ENCODE data around the gene CDH18.
A peak's percentile ranks its signal among the peaks of the same experiment; 100 is the strongest.

Gene CDH18

GRCh38 chr5:19987612-19988361 lies at the start of gene CDH18:
CDH18 (minus strand) TSS chr5:19988200; CDS start chr5:19838986, 149,214 bp downstream.
- DNase-seq: peak; percentile 63
- in situ Hi-C loops (cut with HindIII; ENCODE audit: low pct_ligation_motif_present, low pct_unique_long_range_greater_than_20kb, low sequenced_read_pairs): no loop called here

DNA sequence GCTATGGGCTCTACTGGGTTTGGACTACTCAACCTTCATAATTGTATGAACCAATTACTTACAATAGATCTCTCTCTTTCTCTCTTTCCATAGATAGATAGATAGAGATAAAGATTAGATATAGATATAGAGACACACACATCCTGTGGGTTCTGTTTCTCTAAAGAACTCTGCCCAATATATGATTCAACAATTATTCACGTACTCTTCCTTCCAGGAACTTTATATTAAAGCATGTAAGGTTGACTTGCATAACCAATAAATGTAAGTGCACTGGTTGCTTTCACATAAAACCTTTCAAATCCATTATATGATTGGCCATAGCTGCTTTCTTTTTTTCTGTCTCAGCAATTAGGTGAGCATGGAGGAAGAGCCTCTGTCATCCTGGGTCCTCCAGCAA lies 46.7 kb upstream of the CDH18 start:
- DNase-seq: no peak
- in situ Hi-C loops (cut with HindIII; ENCODE audit: low pct_ligation_motif_present, low pct_unique_long_range_greater_than_20kb, low sequenced_read_pairs): no loop called here

DNA sequence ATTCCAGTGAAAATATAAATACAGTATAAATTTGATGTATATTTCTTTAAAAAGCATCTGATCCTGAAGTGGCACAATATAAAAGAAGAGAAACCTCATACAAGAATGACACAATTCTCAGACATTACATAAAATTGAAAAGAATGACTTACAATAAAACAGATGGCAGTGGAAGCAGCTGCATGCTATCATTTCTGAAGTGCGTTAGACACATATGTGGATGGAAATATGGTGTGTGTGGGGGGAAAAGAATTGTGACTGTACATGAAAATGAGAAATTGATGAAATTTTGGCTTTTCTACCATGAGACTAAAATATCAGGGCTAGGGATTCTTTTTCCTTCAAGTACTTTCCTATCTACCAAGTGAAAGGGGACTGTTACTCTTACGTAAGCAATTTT lies 45.9 kb upstream of the CDH18 start:
- in situ Hi-C loops (cut with HindIII; ENCODE audit: low pct_ligation_motif_present, low pct_unique_long_range_greater_than_20kb, low sequenced_read_pairs): no loop called here
- no peak for DNase-seq

- in situ Hi-C loops (cut with HindIII; ENCODE audit: low pct_ligation_motif_present, low pct_unique_long_range_greater_than_20kb, low sequenced_read_pairs): no loop called here
- no peak for DNase-seq
Measured at GRCh38 chr5:20032896-20033295, 44.9 kb upstream of the CDH18 start.

GRCh38 chr5:20030125-20030524 lies 42.1 kb upstream of the CDH18 start:
- in situ Hi-C loops (cut with HindIII; ENCODE audit: low pct_ligation_motif_present, low pct_unique_long_range_greater_than_20kb, low sequenced_read_pairs): no loop called here
- DNase-seq: no peak

DNA sequence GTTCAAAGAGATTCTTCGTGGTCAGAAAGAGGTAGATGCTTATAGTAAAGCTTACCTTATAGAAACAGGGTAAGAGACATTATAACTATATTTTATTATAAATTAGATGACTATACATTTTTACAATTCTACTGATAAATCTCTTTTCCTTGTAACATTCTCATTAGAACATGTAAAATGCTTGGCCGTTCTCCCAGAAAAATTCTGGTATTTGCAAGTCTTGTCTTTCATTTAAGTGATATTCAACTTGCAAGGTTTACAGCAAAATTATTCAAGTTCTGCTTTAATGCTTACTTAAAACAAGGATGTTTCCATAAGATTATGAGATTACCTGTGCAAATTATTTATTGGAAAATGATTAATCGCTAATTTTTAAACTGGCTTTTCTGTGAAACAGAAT lies 41.3 kb upstream of the CDH18 start:
- DNase-seq: no peak
- in situ Hi-C loops (cut with HindIII; ENCODE audit: low pct_ligation_motif_present, low pct_unique_long_range_greater_than_20kb, low sequenced_read_pairs): no loop called here

- in situ Hi-C loops (cut with HindIII; ENCODE audit: low pct_ligation_motif_present, low pct_unique_long_range_greater_than_20kb, low sequenced_read_pairs): no loop called here
- DNase-seq: no peak
Measured at GRCh38 chr5:20028506-20028905, 40.5 kb upstream of the CDH18 start.

DNA sequence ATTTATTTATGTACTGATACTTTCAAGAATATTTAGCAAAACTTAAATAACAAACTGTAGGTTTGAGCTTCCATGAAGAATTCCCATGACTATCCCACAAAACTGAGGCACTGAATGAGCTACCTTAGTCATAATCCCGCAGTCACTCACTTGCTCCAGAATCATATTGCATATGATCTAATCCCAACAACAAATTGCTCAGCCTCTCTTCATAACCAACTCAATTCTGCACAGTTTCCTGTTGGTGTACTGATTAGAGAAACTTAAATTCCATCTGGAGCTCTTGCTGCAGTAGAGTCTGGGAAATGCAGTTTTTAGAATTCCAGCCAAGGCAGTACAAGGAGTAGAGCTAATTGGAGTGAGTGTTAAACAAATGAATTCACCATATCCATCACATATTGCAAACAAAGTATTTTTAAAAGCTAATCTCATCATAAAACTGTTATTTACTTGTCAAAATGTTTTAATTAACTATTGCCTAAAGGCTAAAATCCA lies 35.7 kb upstream of the CDH18 start:
- DNase-seq: no peak
- in situ Hi-C loops (cut with HindIII; ENCODE audit: low pct_ligation_motif_present, low pct_unique_long_range_greater_than_20kb, low sequenced_read_pairs): no loop called here

- in situ Hi-C loops (cut with HindIII; ENCODE audit: low pct_ligation_motif_present, low pct_unique_long_range_greater_than_20kb, low sequenced_read_pairs): no loop called here
- DNase-seq: no peak
Measured at GRCh38 chr5:20020247-20020646, 32.2 kb upstream of the CDH18 start.

GRCh38 chr5:20017021-20017420 lies 29.0 kb upstream of the CDH18 start:
- no peak for DNase-seq
- in situ Hi-C loops (cut with HindIII; ENCODE audit: low pct_ligation_motif_present, low pct_unique_long_range_greater_than_20kb, low sequenced_read_pairs): no loop called here

DNA sequence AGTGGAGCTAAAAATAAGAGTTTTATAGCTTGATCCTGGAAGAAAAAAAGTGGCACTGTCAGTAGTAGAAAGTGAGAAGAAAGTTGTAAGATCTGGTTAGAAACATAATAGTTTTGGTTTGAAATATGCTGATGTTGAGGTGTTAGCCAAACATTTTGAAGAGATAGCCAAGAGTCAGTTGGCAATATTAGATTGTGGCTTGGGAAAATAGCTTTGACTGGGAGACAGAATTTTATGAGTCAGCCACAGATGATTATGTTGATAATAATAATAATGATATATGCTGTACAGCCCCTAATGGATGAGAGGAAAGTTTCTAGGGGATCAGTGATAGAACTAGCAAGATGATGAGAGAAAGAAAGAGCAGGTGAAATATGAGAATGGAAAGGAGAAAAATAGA lies 12.4 kb upstream of the CDH18 start:
- DNase-seq: no peak
- in situ Hi-C loops (cut with HindIII; ENCODE audit: low pct_ligation_motif_present, low pct_unique_long_range_greater_than_20kb, low sequenced_read_pairs): no loop called here

DNA sequence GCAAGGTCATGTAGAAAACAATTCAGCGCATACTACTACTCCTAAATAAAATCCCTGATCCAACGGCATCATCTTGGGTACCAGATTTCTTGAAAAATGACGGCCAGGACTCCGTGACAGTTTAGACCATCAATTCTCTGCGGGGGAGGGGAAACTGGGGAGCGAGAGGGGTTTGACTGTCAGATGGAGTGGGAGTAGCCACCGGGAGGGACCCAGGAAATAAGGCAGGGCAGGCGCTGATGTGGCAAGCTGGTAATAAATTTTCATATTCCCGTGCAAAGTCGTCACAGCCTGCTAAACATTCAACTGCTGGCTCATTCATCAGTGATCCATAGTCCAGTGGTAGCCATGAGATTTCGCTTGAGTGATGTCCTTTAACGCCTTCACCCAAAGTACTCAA lies 457 bp upstream of the CDH18 start:
- in situ Hi-C loops (cut with HindIII; ENCODE audit: low pct_ligation_motif_present, low pct_unique_long_range_greater_than_20kb, low sequenced_read_pairs): no loop called here

DNA sequence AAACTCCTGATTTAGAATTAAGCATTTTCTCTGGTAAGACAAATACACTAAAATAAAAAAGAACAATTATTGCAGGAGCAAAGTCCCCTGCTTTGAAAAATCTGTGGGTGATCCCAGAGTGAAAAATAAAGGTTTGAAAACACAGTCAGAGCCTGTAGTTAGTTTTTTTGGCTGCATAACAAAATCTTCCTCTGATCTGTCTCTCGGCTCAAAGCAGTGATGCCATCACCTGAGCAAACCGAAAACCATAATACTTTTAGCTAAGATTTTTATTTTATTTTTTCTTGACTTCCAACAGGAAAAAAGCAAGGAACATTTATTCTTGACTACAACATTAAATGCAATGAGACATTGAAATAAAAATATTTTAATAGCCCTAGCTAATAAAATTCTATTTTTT lies 1.2 kb downstream of the CDH18 start:
- no peak for DNase-seq
- in situ Hi-C loops (cut with HindIII; ENCODE audit: low pct_ligation_motif_present, low pct_unique_long_range_greater_than_20kb, low sequenced_read_pairs): no loop called here

More for the DNA sequence above, 457 bp upstream of the CDH18 start:
- no peak for DNase-seq

DNA sequence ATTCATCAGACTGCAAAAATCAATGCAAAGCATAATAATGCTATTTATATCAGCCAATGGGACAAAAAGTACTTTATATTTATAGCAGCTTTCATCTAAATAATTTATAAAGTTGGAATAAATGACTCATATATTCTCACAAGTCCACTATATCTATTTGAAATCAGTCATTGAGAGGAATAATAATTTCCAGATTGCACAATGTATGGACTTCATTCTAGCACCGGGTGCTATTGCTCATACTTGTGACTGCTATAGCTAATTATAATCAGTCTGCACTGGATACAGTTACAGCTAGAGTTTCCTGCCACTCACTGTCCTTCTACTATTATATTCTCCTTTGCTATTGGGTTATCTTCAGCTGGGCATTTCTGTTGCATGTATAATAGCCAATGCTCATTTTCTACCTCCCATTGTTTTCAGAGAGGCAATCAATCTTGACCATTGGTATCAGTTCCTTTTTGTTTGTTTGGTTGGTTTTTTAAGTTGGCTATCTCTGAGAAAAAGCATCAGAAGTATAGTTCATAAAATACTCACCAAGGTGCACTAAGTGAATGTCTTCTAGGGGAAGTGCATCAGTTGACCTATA lies 1.9 kb downstream of the CDH18 start:
- in situ Hi-C loops (cut with HindIII; ENCODE audit: low pct_ligation_motif_present, low pct_unique_long_range_greater_than_20kb, low sequenced_read_pairs): no loop called here
- DNase-seq: no peak

GRCh38 chr5:19978476-19978875 lies 9.5 kb downstream of the CDH18 start:
- in situ Hi-C loops (cut with HindIII; ENCODE audit: low pct_ligation_motif_present, low pct_unique_long_range_greater_than_20kb, low sequenced_read_pairs): no loop called here
- DNase-seq: no peak

- no peak for DNase-seq
- in situ Hi-C loops (cut with HindIII; ENCODE audit: low pct_ligation_motif_present, low pct_unique_long_range_greater_than_20kb, low sequenced_read_pairs): no loop called here
Measured at GRCh38 chr5:19977099-19977498, 10.9 kb downstream of the CDH18 start.

DNA sequence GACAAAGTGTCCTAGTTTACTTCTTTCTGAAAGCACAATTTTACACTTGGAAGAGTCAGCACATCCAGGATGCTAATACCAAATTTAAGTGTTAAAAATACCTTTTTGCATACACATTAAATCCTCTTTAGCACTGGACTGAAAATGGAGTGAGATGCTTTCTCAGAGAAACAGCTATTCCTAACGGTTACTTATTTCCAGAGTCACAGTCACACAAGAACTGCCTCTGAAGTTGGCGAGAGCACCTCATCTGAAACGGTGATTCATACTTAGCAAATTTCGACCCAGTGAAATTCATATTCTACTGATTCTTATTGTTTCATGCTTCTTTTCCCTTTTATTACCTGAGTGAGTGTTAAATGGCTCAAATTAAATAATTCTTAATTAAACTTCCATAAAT lies 12.2 kb downstream of the CDH18 start:
- DNase-seq: peak; percentile 73
- in situ Hi-C loops (cut with HindIII; ENCODE audit: low pct_ligation_motif_present, low pct_unique_long_range_greater_than_20kb, low sequenced_read_pairs): no loop called here

- in situ Hi-C loops (cut with HindIII; ENCODE audit: low pct_ligation_motif_present, low pct_unique_long_range_greater_than_20kb, low sequenced_read_pairs): no loop called here
- no peak for DNase-seq
Measured at GRCh38 chr5:19960451-19960850, 27.5 kb downstream of the CDH18 start.

DNA sequence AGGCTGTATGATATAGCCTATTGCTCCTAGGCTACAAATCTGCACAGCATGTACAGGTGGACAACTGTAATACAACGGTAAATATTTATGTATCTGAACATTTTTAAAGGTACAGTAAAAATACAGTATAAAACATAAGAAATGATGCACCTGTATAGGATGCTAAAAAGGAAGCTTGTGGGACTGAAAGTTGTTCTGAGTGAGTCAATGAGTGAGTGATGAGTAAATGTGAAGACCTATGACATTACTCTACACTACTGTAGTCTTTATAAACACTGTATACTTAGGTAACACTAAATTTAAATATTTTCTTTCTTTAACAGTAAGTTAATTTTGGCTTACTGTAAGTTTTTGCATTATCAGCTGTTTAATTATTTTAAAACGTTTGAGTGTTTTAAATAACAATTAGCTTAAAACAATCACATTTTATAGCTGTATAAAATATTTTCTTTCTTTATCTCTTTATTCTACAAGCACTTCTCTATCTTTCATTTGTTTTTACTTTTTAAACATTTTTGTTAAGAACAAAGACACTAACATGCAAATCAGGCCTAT lies 28.1 kb downstream of the CDH18 start:
- in situ Hi-C loops (cut with HindIII; ENCODE audit: low pct_ligation_motif_present, low pct_unique_long_range_greater_than_20kb, low sequenced_read_pairs): no loop called here

GRCh38 chr5:19950897-19951296 lies 37.1 kb downstream of the CDH18 start:
- no peak for DNase-seq
- in situ Hi-C loops (cut with HindIII; ENCODE audit: low pct_ligation_motif_present, low pct_unique_long_range_greater_than_20kb, low sequenced_read_pairs): no loop called here

More for the DNA sequence above, 28.1 kb downstream of the CDH18 start:
- DNase-seq: no peak

Measured in ACHN (cell line).